Effector memory CD4-positive, alpha-beta T cell (primary cell): Measurements from ENCODE around the gene PRDM5.

Source experiments
- DNase-seq, 3 donors: peaks; one replicate each; pipeline ENCODE4 v3.0.0-alpha.2; 2020
- H3K27ac ChIP-seq: 2 replicates; pipeline ENCODE4 v1.7.0; 2013; ENCODE audit warnings: mild to moderate bottlenecking, low read length, moderate library complexity; ENCODE audit not compliant: insufficient read depth, poor library complexity, severe bottlenecking
- H3K27me3 ChIP-seq: replicated peaks from 2 replicates; pipeline ENCODE4 v1.7.0; 2013; ENCODE audit warnings: mild to moderate bottlenecking, low read length; ENCODE audit not compliant: insufficient read depth, control insufficient read depth, poor library complexity, severe bottlenecking
- H3K36me3 ChIP-seq: 2 replicates; pipeline ENCODE4 v1.7.0; 2013; ENCODE audit warnings: mild to moderate bottlenecking, low read length, moderate library complexity; ENCODE audit not compliant: control insufficient read depth, insufficient read depth
- H3K4me1 ChIP-seq: 2 replicates; pipeline ENCODE4 v1.7.0; 2013; ENCODE audit warnings: low read length, mild to moderate bottlenecking; ENCODE audit not compliant: control insufficient read depth, insufficient read depth, poor library complexity, severe bottlenecking
- H3K4me3 ChIP-seq: 2 replicates; pipeline ENCODE4 v1.7.0; 2013; ENCODE audit warnings: low read length, low read depth, mild to moderate bottlenecking; ENCODE audit not compliant: insufficient read depth, poor library complexity, severe bottlenecking
- H3K9me3 ChIP-seq: 2 replicates; pipeline ENCODE4 v1.7.0; 2013; ENCODE audit warnings: mild to moderate bottlenecking, low read length, moderate library complexity; ENCODE audit not compliant: control insufficient read depth

Gene PRDM5

GRCh38 chr4:120881351-120881750 is 41.2 kb downstream of the PRDM5 start:
- DNase-seq: no peak
- Histone ChIP-seq H3K27ac (no peak overlapping the region), H3K36me3 (no peaks in the 10 kb centered on the region), H3K9me3 (no peaks in the 10 kb centered on the region), H3K4me1 (no peaks in the 10 kb centered on the region), H3K27me3 (no peaks in the 10 kb centered on the region), H3K4me3 (no peak overlapping the region)

- Histone ChIP-seq H3K27ac (no peak overlapping the region), H3K27me3 (no peaks in the 10 kb centered on the region), H3K36me3 (no peaks in the 10 kb centered on the region), H3K4me1 (no peaks in the 10 kb centered on the region), H3K9me3 (no peaks in the 10 kb centered on the region), H3K4me3 (no peak overlapping the region)
- DNase-seq: no peak
Observed at GRCh38 chr4:120877021-120877420, 45.5 kb downstream of the PRDM5 start.

- no peak overlapping the region for H3K4me3 ChIP-seq
- no peaks in the 10 kb centered on the region for H3K36me3 ChIP-seq
- no peaks in the 10 kb centered on the region for H3K9me3 ChIP-seq
- DNase-seq: no peak
- no peak overlapping the region for H3K27ac ChIP-seq
- H3K4me1 ChIP-seq: no peaks in the 10 kb centered on the region
- no peaks in the 10 kb centered on the region for H3K27me3 ChIP-seq
Observed at GRCh38 chr4:120874792-120875774, 47.4 kb downstream of the PRDM5 start.

DNA sequence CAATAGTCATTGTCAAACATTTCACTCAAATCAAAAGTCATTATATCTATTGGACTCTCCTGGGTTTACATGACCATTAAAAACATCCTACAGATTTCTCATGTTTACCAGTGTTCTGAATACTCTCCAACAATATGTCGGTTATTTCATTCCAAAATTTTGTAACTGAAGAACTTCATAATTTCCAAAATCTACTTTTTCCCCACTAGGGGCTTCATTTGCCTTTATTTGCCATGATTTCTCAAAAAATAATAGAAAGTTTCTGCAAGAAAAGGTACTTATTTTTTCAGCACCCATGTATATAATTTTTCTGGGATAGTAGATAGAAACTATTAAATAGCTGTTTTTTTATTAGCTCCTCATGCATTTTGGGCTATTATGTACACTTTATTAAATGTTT is 49.0 kb downstream of the PRDM5 start:
- Histone ChIP-seq H3K36me3 (no peaks in the 10 kb centered on the region), H3K4me1 (no peaks in the 10 kb centered on the region), H3K27ac (no peak overlapping the region), H3K9me3 (no peaks in the 10 kb centered on the region), H3K4me3 (no peak overlapping the region), H3K27me3 (no peaks in the 10 kb centered on the region)
- no peak for DNase-seq

- Histone ChIP-seq H3K4me1 (no peaks in the 10 kb centered on the region), H3K36me3 (no peaks in the 10 kb centered on the region), H3K27me3 (no peaks in the 10 kb centered on the region), H3K9me3 (no peaks in the 10 kb centered on the region), H3K27ac (no peak overlapping the region), H3K4me3 (no peak overlapping the region)
- no peak for DNase-seq
Observed at GRCh38 chr4:120871173-120871572, 51.4 kb downstream of the PRDM5 start.

GRCh38 chr4:120870279-120870673 is 52.2 kb downstream of the PRDM5 start:
- Histone ChIP-seq H3K27me3 (no peaks in the 10 kb centered on the region), H3K36me3 (no peaks in the 10 kb centered on the region), H3K27ac (no peak overlapping the region), H3K4me3 (no peak overlapping the region), H3K9me3 (no peaks in the 10 kb centered on the region), H3K4me1 (no peaks in the 10 kb centered on the region)
- no peak for DNase-seq

- no peak overlapping the region for H3K27ac ChIP-seq
- no peak overlapping the region for H3K4me3 ChIP-seq
- H3K4me1 ChIP-seq: no peaks in the 10 kb centered on the region
- no peaks in the 10 kb centered on the region for H3K9me3 ChIP-seq
- no peak for DNase-seq
- H3K27me3 ChIP-seq: no peaks in the 10 kb centered on the region
- no peaks in the 10 kb centered on the region for H3K36me3 ChIP-seq
Observed at GRCh38 chr4:120869613-120870278, 52.8 kb downstream of the PRDM5 start.

DNA sequence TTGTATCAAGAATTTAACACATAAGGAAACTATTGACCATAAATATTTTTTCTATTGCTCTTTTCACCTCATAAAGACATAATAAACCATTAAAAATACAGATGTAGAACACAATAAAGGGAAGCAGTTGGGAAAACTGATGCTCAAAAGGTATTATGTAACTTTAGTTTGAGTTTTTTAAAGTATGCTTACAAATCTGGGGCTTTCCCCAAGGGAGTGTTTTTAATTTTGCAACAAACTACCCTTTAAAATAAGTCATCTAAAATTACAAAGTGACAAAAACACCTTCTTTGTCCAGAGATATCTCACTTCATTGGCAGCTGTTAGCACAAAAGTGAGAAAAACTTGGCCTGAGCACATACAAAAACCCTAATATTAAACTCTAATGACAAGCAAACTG is 55.0 kb downstream of the PRDM5 start:
- DNase-seq: no peak
- Histone ChIP-seq H3K9me3 (no peaks in the 10 kb centered on the region), H3K4me1 (no peaks in the 10 kb centered on the region), H3K27me3 (no peaks in the 10 kb centered on the region), H3K36me3 (no peaks in the 10 kb centered on the region), H3K4me3 (no peak overlapping the region), H3K27ac (no peak overlapping the region)

- H3K9me3 ChIP-seq: no peaks in the 10 kb centered on the region
- DNase-seq: no peak
Observed at GRCh38 chr4:120865985-120866384, 56.5 kb downstream of the PRDM5 start.

GRCh38 chr4:120864969-120865368 is 57.6 kb downstream of the PRDM5 start:
- no peak for DNase-seq
- no peaks in the 10 kb centered on the region for H3K9me3 ChIP-seq
- H3K36me3 ChIP-seq: no peaks in the 10 kb centered on the region
- H3K27me3 ChIP-seq: no peaks in the 10 kb centered on the region
- H3K4me3 ChIP-seq: no peak overlapping the region
- no peaks in the 10 kb centered on the region for H3K4me1 ChIP-seq
- no peak overlapping the region for H3K27ac ChIP-seq

More at GRCh38 chr4:120865985-120866384, 56.5 kb downstream of the PRDM5 start:
- no peaks in the 10 kb centered on the region for H3K27me3 ChIP-seq
- H3K27ac ChIP-seq: no peak overlapping the region
- no peak overlapping the region for H3K4me3 ChIP-seq
- H3K4me1 ChIP-seq: no peaks in the 10 kb centered on the region
- H3K36me3 ChIP-seq: no peaks in the 10 kb centered on the region
